Stimulated activated memory B cell treated with anti-CD40 and anti-IgM and Interleukin-4, amounts not matched to agents 10 μg/mL and 1 μg/mL and 100 μg/mL, for 72 hours (primary cell): ENCODE results near the gene SAMD14.

Experiments
- ATAC-seq: fragments of 150-1000 bp; cut with Tn5 transposase; 2 replicates; pipeline ENCODE4 v1.10.0; 2021
- H3K27ac Mint-ChIP-seq: one replicate; pipeline ENCODE4 v1.8.0; 2022; ENCODE audit warnings: mild to moderate bottlenecking, mixed read lengths
- H3K27me3 Mint-ChIP-seq: one replicate; pipeline ENCODE4 v1.8.0; 2022; ENCODE audit warnings: mixed read lengths
- H3K36me3 Mint-ChIP-seq: one replicate; pipeline ENCODE4 v1.8.0; 2022; ENCODE audit warnings: mixed read lengths
- H3K4me1 Mint-ChIP-seq: one replicate; pipeline ENCODE4 v1.8.0; 2022; ENCODE audit warnings: mixed read lengths
- H3K4me3 Mint-ChIP-seq: one replicate; pipeline ENCODE4 v1.8.0; 2022; ENCODE audit warnings: mild to moderate bottlenecking, moderate library complexity, mixed read lengths
- H3K9me3 Mint-ChIP-seq: one replicate; pipeline ENCODE4 v1.8.0; 2022; ENCODE audit warnings: mixed read lengths

The SAMD14 gene

GRCh38 chr17:50118828-50119218 is 11.1 kb downstream of the SAMD14 start:
- H3K9me3 Mint-ChIP-seq = no peaks in the 10 kb centered on the region
- no peak overlapping the region for H3K4me3 Mint-ChIP-seq
- peaks cover 17% of the 10 kb centered on the region for H3K4me1 Mint-ChIP-seq
- H3K27me3 Mint-ChIP-seq = peaks cover 49% of the 10 kb centered on the region
- H3K36me3 Mint-ChIP-seq = no peaks in the 10 kb centered on the region
- H3K27ac Mint-ChIP-seq = no peak overlapping the region
- no peak for ATAC-seq

GRCh38 chr17:50118076-50118827 is 11.7 kb downstream of the SAMD14 start:
- peaks cover 54% of the 10 kb centered on the region for H3K27me3 Mint-ChIP-seq
- peaks cover 17% of the 10 kb centered on the region for H3K4me1 Mint-ChIP-seq
- H3K27ac Mint-ChIP-seq = no peak overlapping the region
- no peaks in the 10 kb centered on the region for H3K9me3 Mint-ChIP-seq
- no peak for ATAC-seq
- H3K36me3 Mint-ChIP-seq = no peaks in the 10 kb centered on the region
- no peak overlapping the region for H3K4me3 Mint-ChIP-seq

GRCh38 chr17:50117202-50118051 is 12.5 kb downstream of the SAMD14 start:
- H3K4me3 Mint-ChIP-seq = peak overlapping the region; percentile 62
- H3K36me3 Mint-ChIP-seq = no peaks in the 10 kb centered on the region
- H3K9me3 Mint-ChIP-seq = no peaks in the 10 kb centered on the region
- H3K27ac Mint-ChIP-seq = no peak overlapping the region
- H3K27me3 Mint-ChIP-seq = peaks cover 59% of the 10 kb centered on the region
- H3K4me1 Mint-ChIP-seq = peaks cover 17% of the 10 kb centered on the region
- peak; percentile 83 for ATAC-seq

- no peak overlapping the region for H3K27ac Mint-ChIP-seq
- H3K27me3 Mint-ChIP-seq = peaks cover 53% of the 10 kb centered on the region
- no peaks in the 10 kb centered on the region for H3K9me3 Mint-ChIP-seq
Measured at GRCh38 chr17:50115756-50116155, 14.2 kb downstream of the SAMD14 start.

GRCh38 chr17:50114849-50115357 is 15.1 kb downstream of the SAMD14 start:
- no peak overlapping the region for H3K27ac Mint-ChIP-seq

More at GRCh38 chr17:50115756-50116155, 14.2 kb downstream of the SAMD14 start:
- no peak for ATAC-seq
- H3K4me3 Mint-ChIP-seq = no peak overlapping the region
- peaks cover 17% of the 10 kb centered on the region for H3K4me1 Mint-ChIP-seq
- no peaks in the 10 kb centered on the region for H3K36me3 Mint-ChIP-seq

GRCh38 chr17:50114401-50114800 is 15.6 kb downstream of the SAMD14 start:
- Mint-ChIP-seq H3K27me3 (peaks cover 48% of the 10 kb centered on the region), H3K27ac (no peak overlapping the region), H3K4me1 (peaks cover 17% of the 10 kb centered on the region), H3K9me3 (no peaks in the 10 kb centered on the region), H3K36me3 (peaks cover 1% of the 10 kb centered on the region), H3K4me3 (no peak overlapping the region)
- ATAC-seq = no peak

More at GRCh38 chr17:50114849-50115357, 15.1 kb downstream of the SAMD14 start:
- Mint-ChIP-seq H3K9me3 (no peaks in the 10 kb centered on the region), H3K4me1 (peaks cover 17% of the 10 kb centered on the region), H3K27me3 (peaks cover 48% of the 10 kb centered on the region), H3K4me3 (no peak overlapping the region), H3K36me3 (no peaks in the 10 kb centered on the region)
- no peak for ATAC-seq

- ATAC-seq = no peak
- H3K4me1 Mint-ChIP-seq = peaks cover 17% of the 10 kb centered on the region
- peaks cover 48% of the 10 kb centered on the region for H3K27me3 Mint-ChIP-seq
- no peak overlapping the region for H3K27ac Mint-ChIP-seq
- no peaks in the 10 kb centered on the region for H3K9me3 Mint-ChIP-seq
- peaks cover 8% of the 10 kb centered on the region for H3K36me3 Mint-ChIP-seq
- H3K4me3 Mint-ChIP-seq = no peak overlapping the region
Measured at GRCh38 chr17:50113624-50114320, 16.2 kb downstream of the SAMD14 start.

- Mint-ChIP-seq H3K9me3 (no peaks in the 10 kb centered on the region), H3K4me3 (no peak overlapping the region), H3K27ac (no peak overlapping the region), H3K27me3 (peaks cover 48% of the 10 kb centered on the region), H3K36me3 (peaks cover 15% of the 10 kb centered on the region), H3K4me1 (peaks cover 17% of the 10 kb centered on the region)
- no peak for ATAC-seq
Measured at GRCh38 chr17:50112694-50113093, 17.3 kb downstream of the SAMD14 start.

- Mint-ChIP-seq H3K4me1 (peaks cover 13% of the 10 kb centered on the region), H3K27me3 (peaks cover 41% of the 10 kb centered on the region), H3K9me3 (no peaks in the 10 kb centered on the region), H3K36me3 (peaks cover 22% of the 10 kb centered on the region), H3K4me3 (no peak overlapping the region), H3K27ac (no peak overlapping the region)
- ATAC-seq = no peak
Measured at GRCh38 chr17:50111673-50112655, 18.0 kb downstream of the SAMD14 start.

- Mint-ChIP-seq H3K36me3 (peaks cover 25% of the 10 kb centered on the region), H3K9me3 (no peaks in the 10 kb centered on the region), H3K27me3 (peaks cover 30% of the 10 kb centered on the region), H3K4me1 (peaks cover 9% of the 10 kb centered on the region), H3K4me3 (no peak overlapping the region), H3K27ac (no peak overlapping the region)
- ATAC-seq = peak; percentile 17
Measured at GRCh38 chr17:50110591-50111349, 19.2 kb downstream of the SAMD14 start.

- no peak overlapping the region for H3K4me3 Mint-ChIP-seq
- ATAC-seq = peak; percentile 39
- no peaks in the 10 kb centered on the region for H3K9me3 Mint-ChIP-seq
- peaks cover 3% of the 10 kb centered on the region for H3K4me1 Mint-ChIP-seq
- H3K27me3 Mint-ChIP-seq = peaks cover 20% of the 10 kb centered on the region
- no peak overlapping the region for H3K27ac Mint-ChIP-seq
- peaks cover 34% of the 10 kb centered on the region for H3K36me3 Mint-ChIP-seq
Measured at GRCh38 chr17:50109785-50110184, 20.2 kb downstream of the SAMD14 start.

- Mint-ChIP-seq H3K9me3 (no peaks in the 10 kb centered on the region), H3K27ac (no peak overlapping the region)
Measured at GRCh38 chr17:50109207-50109606, 20.8 kb downstream of the SAMD14 start.

GRCh38 chr17:50108556-50108955 is 21.4 kb downstream of the SAMD14 start:
- H3K27me3 Mint-ChIP-seq = peaks cover 7% of the 10 kb centered on the region
- H3K4me1 Mint-ChIP-seq = no peaks in the 10 kb centered on the region
- ATAC-seq = no peak
- H3K9me3 Mint-ChIP-seq = no peaks in the 10 kb centered on the region
- H3K27ac Mint-ChIP-seq = no peak overlapping the region
- H3K36me3 Mint-ChIP-seq = peaks cover 35% of the 10 kb centered on the region
- H3K4me3 Mint-ChIP-seq = no peak overlapping the region

More at GRCh38 chr17:50109207-50109606, 20.8 kb downstream of the SAMD14 start:
- Mint-ChIP-seq H3K4me1 (no peaks in the 10 kb centered on the region), H3K27me3 (peaks cover 14% of the 10 kb centered on the region), H3K4me3 (no peak overlapping the region), H3K36me3 (peaks cover 35% of the 10 kb centered on the region)
- no peak for ATAC-seq
